IPS-18a (cell line): ENCODE results near the gene SNAPC2.
"Not testable (repeated sequence)": the region's sequence is repeated elsewhere in the genome, so short reads cannot be mapped to it uniquely, and the experiment has no call there.

Experiments
- H3K27ac ChIP-seq: one replicate; pipeline ENCODE4 v1.5.1; 2013; ENCODE audit warnings: low read length
- H3K27me3 ChIP-seq: one replicate; pipeline ENCODE4 v1.6.1; 2013; ENCODE audit warnings: mild to moderate bottlenecking, low read length; ENCODE audit not compliant: control insufficient read depth, insufficient read depth
- H3K36me3 ChIP-seq: one replicate; pipeline ENCODE4 v1.6.1; 2013; ENCODE audit warnings: low read depth, low read length; ENCODE audit not compliant: control insufficient read depth
- H3K4me1 ChIP-seq: one replicate; pipeline ENCODE4 v1.6.1; 2013; ENCODE audit warnings: low read depth, low read length; ENCODE audit not compliant: control insufficient read depth
- H3K4me3 ChIP-seq: one replicate; pipeline ENCODE4 v1.5.1; 2013; ENCODE audit warnings: low read length
- H3K9ac ChIP-seq: one replicate; pipeline ENCODE4 v1.6.1; 2013; ENCODE audit warnings: mild to moderate bottlenecking, low read length, moderate library complexity
- H3K9me3 ChIP-seq: one replicate; pipeline ENCODE4 v1.6.1; 2013; ENCODE audit warnings: low read depth, low read length; ENCODE audit not compliant: control insufficient read depth

Gene SNAPC2

GRCh38 chr19:7927605-7928333 is 7.6 kb downstream of the SNAPC2 start:
- H3K4me3 ChIP-seq, result no peak overlapping the region
- no peaks in the 10 kb centered on the region for H3K27me3 ChIP-seq
- no peaks in the 10 kb centered on the region for H3K9me3 ChIP-seq
- no peak overlapping the region for H3K9ac ChIP-seq
- peaks cover 25% of the 10 kb centered on the region for H3K36me3 ChIP-seq
- no peak overlapping the region for H3K27ac ChIP-seq
- peaks cover 4% of the 10 kb centered on the region for H3K4me1 ChIP-seq

- Histone ChIP-seq H3K4me3 (no peak overlapping the region), H3K4me1 (peaks cover 4% of the 10 kb centered on the region), H3K9ac (no peak overlapping the region), H3K27ac (no peak overlapping the region), H3K9me3 (no peaks in the 10 kb centered on the region), H3K36me3 (peaks cover 31% of the 10 kb centered on the region), H3K27me3 (no peaks in the 10 kb centered on the region)
These were observed 8.2 kb downstream of the SNAPC2 start for GRCh38 chr19:7928334-7928706.

GRCh38 chr19:7928741-7929701 is 8.9 kb downstream of the SNAPC2 start:
- Histone ChIP-seq H3K9ac (no peak overlapping the region), H3K27ac (no peak overlapping the region), H3K4me3 (no peak overlapping the region), H3K9me3 (no peaks in the 10 kb centered on the region), H3K4me1 (peaks cover 4% of the 10 kb centered on the region), H3K36me3 (peaks cover 36% of the 10 kb centered on the region), H3K27me3 (no peaks in the 10 kb centered on the region)

- not testable (repeated sequence) for H3K9ac ChIP-seq, H3K27me3 ChIP-seq, H3K27ac ChIP-seq, H3K4me3 ChIP-seq, H3K9me3 ChIP-seq, H3K4me1 ChIP-seq
- H3K36me3 ChIP-seq, result peaks cover 41% of the 10 kb centered on the region
These were observed 9.9 kb downstream of the SNAPC2 start for GRCh38 chr19:7930030-7930429.

GRCh38 chr19:7930765-7931164 is 10.6 kb downstream of the SNAPC2 start:
- H3K36me3 ChIP-seq, result peaks cover 49% of the 10 kb centered on the region
- H3K27ac ChIP-seq, result no peak overlapping the region
- H3K9me3 ChIP-seq, result no peaks in the 10 kb centered on the region
- H3K4me3 ChIP-seq, result no peak overlapping the region
- peaks cover 4% of the 10 kb centered on the region for H3K4me1 ChIP-seq
- H3K27me3 ChIP-seq, result no peaks in the 10 kb centered on the region
- H3K9ac ChIP-seq, result no peak overlapping the region

- Histone ChIP-seq H3K36me3 (peaks cover 49% of the 10 kb centered on the region), H3K9ac (no peak overlapping the region), H3K27me3 (no peaks in the 10 kb centered on the region), H3K4me3 (no peak overlapping the region), H3K27ac (no peak overlapping the region), H3K9me3 (no peaks in the 10 kb centered on the region), H3K4me1 (peaks cover under 1% of the 10 kb centered on the region)
These were observed 11.3 kb downstream of the SNAPC2 start for GRCh38 chr19:7931221-7932061.

- Histone ChIP-seq H3K27ac (no peak overlapping the region), H3K27me3 (no peaks in the 10 kb centered on the region), H3K36me3 (peaks cover 54% of the 10 kb centered on the region), H3K9ac (no peak overlapping the region), H3K9me3 (no peaks in the 10 kb centered on the region), H3K4me3 (no peak overlapping the region), H3K4me1 (no peaks in the 10 kb centered on the region)
These were observed 12.3 kb downstream of the SNAPC2 start for GRCh38 chr19:7932276-7932929.

- Histone ChIP-seq H3K4me3 (no peak overlapping the region), H3K36me3 (peaks cover 58% of the 10 kb centered on the region), H3K9ac (no peak overlapping the region), H3K4me1 (no peaks in the 10 kb centered on the region), H3K27me3 (no peaks in the 10 kb centered on the region), H3K9me3 (no peaks in the 10 kb centered on the region), H3K27ac (no peak overlapping the region)
These were observed 12.8 kb downstream of the SNAPC2 start for GRCh38 chr19:7932930-7933300.

GRCh38 chr19:7933411-7933810 is 13.3 kb downstream of the SNAPC2 start:
- H3K4me3 ChIP-seq, result no peak overlapping the region
- no peaks in the 10 kb centered on the region for H3K27me3 ChIP-seq
- H3K9ac ChIP-seq, result no peak overlapping the region
- no peak overlapping the region for H3K27ac ChIP-seq
- H3K4me1 ChIP-seq, result no peaks in the 10 kb centered on the region
- H3K9me3 ChIP-seq, result no peaks in the 10 kb centered on the region
- H3K36me3 ChIP-seq, result peaks cover 62% of the 10 kb centered on the region

- peaks cover 66% of the 10 kb centered on the region for H3K36me3 ChIP-seq
- H3K4me3 ChIP-seq, result no peak overlapping the region
- H3K27me3 ChIP-seq, result no peaks in the 10 kb centered on the region
- no peak overlapping the region for H3K9ac ChIP-seq
- H3K27ac ChIP-seq, result no peak overlapping the region
- no peaks in the 10 kb centered on the region for H3K4me1 ChIP-seq
- no peaks in the 10 kb centered on the region for H3K9me3 ChIP-seq
These were observed 13.9 kb downstream of the SNAPC2 start for GRCh38 chr19:7933828-7934725.
